GM18505 (cell line): ENCODE measurements around the gene SMIM26.

Experiments used
- ATAC-seq: cut with Tn5 transposase; IDR thresholded peaks from one replicate; pipeline ENCODE4 v1.9.1; 2021; ENCODE audit not compliant: unreplicated experiment
- POLR2A ChIP-seq: IDR thresholded peaks from 4 replicates; pipeline ENCODE4 v1.6.1; 2011; ENCODE audit warnings: borderline replicate concordance; ENCODE audit not compliant: insufficient read depth, insufficient read length; ENCODE audit errors: extremely low read depth

SMIM26 gene

DNA sequence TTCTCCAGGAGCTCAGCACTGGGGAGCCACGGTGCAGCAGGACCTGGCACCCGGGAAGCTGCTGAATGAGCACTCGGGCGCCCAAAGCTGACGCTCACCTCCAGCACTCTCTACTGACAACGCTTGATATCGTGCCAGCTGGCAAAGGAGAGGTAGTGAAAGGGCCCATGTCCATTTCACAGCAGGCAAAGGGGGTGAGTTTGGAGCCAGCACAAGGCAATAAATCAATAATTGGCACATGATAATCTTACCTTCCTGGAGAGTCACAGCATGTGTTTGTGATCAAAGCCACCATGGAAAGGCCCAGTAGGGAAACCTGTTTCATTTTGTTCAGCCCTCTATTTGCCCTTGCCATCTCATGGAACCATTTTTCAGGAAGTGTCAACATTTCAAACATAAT is 23.3 kb upstream of the SMIM26 start:
- TF ChIP-seq POLR2A = no peak
- ATAC-seq = no peak

DNA sequence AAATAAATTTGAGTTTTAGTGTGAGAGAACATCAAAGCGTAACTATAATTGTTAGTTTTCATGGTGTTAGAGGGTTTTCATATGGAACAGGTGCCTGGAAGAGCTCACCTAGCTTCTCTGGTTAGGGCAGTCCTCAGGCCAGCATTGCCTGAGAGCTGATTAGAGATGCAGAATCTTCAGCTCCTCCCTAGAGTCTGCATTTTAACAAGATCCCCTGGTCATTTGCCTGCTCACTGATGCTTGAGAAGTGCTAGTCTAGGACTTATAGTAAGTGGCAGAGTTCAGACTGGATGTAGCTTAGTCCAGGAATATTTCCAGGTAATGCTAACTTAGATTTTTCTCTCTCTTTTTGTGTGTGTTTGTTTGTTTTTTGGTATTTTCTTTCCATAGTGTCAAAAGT is 21.7 kb upstream of the SMIM26 start:
- no peak for ATAC-seq
- no peak for TF ChIP-seq POLR2A

DNA sequence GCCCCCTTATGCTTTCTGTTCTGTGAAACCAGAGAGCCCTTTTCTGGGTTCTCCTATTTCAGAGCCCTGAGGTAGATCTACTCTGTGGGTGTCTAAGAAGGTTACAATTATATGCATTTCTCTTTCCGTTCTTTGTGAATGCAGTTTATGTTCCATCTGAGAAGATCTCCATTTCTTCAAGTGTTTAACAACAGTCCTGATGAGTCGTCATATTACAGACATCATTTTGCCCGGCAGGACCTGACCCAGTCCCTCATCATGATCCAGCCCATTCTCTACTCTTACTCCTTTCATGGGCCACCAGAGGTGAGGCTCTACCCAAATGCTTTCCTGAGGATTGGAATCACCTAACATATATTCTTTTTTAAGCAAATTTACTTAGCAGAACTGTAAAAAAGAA is 18.8 kb upstream of the SMIM26 start:
- TF ChIP-seq POLR2A = no peak
- no peak for ATAC-seq

DNA sequence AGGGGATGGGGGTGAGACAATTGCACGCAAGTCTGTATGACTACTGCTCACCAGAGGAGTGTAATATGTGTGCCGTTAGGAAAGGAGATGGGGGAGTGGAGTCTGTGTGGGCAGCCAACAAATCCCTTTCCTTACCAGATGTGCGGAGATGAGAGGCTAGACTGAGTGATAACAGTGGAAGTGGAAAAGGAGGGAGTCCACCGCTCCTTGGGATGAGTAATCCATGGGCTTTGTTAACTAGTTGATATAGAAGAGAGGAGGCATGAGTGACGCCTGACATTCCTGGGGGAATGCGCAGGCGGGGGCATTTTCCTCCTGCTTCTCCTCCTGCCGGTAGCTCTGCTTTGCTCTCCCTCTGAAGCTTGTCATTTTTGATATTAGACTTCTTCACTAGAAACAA is 13.5 kb upstream of the SMIM26 start:
- no peak for ATAC-seq
- no peak for TF ChIP-seq POLR2A

DNA sequence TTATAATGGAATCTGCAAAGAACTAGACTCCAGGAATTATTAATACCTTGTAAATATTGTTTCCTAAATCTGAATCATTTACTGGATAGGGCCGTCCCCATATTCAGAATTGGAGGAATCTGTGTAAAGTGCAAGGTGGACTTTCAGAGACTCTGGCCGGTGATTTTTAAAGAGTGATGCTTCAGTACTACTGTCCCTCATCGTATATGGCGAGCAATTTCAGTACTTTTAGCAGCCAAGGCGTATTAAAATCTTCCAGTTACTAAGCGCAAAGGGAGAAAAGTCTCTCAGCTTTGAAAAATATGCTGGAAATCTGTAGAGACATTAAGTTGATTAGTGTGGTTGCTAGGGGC is 483 bp downstream of the SMIM26 start:
- peak; percentile 18 for ATAC-seq
- no peak for TF ChIP-seq POLR2A

DNA sequence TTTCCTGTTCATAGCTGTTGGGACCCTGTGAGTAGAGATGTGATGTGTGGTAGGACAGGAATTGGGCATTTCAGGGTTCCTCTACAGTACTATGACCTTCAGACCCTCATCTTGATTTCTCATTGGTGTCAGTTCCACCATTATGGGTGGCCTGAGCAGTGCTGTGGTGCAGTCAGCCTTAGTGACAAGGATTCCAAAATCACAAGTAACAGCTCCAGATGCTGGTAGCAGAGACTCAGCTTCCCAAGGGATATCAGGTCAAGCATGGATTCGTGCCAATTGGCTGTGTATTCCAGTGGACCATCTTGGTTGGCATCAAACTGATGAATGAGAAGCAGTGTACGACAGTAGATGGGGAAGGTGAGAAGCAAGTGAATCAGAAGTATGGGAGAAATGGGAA is 3.8 kb downstream of the SMIM26 start:
- TF ChIP-seq POLR2A = no peak
- no peak for ATAC-seq

DNA sequence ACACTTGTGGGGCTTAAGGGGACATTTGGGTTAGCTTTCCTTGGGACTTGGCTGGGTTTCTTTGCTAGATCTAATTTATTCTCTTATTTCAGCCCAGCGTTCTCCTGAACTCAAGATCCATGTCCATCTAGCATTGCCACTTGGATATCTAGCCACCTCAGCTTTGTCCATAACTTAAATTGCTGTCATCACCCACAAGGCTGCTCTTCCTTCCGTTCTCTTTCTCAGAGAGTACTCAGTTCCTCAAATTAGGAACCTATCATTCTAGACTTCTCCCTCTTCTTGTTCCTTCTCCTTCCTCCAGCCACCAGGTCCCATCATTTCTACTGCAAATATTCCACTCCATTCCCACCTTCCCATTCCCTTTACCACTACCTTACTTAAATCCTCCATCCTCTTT is 4.3 kb downstream of the SMIM26 start:
- no peak for TF ChIP-seq POLR2A
- no peak for ATAC-seq

DNA sequence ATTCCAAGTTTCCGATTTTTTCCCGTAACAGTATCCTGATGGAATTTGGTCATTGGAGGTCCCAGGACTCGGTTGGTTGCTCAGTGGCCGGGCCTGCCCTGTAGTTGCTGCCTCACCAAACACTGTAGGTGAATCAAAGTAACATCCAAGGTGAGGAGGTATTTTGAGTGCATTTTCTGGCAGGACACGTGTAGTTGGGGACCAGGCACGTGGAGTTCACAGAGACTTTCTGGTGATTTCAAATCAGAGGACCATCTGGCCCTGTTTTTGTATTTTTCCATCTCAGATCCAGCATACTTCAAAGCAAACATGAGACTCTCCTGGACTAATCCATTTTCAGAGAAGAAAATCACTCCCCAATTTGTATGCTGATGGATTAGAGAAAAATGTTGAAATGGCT is 10.7 kb downstream of the SMIM26 start:
- no peak for ATAC-seq
- TF ChIP-seq POLR2A = no peak

DNA sequence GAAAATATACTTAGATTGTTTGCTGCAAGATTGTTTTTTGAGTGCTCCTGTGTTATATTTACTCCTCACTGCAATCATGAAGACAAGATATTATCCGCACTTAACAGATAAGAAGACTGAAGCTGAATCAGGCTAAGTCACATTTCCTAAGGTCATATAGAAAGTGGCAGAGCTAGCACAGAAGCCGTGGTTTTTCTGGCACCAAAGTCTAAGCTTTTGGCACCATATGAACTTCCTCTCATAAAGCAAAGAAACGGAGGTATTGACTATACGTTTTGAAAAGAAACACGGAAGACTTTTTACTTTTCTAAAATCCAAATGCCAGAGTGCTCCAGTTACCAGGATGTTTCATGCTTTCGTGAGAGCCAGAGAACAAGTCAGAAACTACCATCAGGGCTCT is 11.3 kb downstream of the SMIM26 start:
- TF ChIP-seq POLR2A = no peak
- ATAC-seq = no peak

DNA sequence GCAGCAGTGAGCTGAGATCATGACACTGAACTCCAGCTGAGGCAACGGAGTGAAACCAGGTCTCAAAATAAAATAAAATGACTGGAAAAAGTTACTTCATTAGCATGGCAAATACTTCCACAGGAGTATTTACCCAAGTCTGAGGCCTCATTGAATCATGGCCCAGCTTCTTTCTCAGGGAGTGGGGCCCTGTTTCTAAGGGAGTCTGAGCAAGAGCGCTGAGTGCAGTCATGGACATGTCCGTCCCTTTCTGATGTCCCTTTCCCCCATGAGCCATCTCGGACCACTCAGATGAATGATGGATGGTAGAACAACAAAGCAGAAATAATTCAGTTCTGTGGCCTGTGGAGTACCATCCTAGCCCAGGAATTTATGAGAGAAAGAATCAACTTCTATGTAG is 12.8 kb downstream of the SMIM26 start:
- no peak for ATAC-seq

DNA sequence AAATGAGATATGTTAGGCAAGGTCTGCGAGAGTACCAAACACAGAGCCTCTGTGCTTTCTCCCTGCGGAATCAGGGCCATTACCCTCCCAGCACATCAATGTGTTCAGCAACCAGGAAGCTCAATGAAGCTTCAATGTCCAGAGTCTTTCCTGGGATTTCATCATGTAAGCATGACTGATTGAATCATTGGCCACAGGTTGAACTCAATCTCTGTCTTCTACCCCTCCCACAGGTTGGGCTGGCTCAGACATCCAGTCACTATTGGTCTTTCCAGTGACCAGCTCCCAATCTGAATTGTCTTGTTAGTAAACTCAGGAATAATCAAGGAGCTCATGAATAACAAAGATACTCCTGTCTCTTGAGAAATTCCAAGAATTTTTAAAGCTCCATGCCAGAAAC is 17.9 kb downstream of the SMIM26 start:
- no peak for TF ChIP-seq POLR2A
- no peak for ATAC-seq

More for the DNA sequence above, 12.8 kb downstream of the SMIM26 start:
- TF ChIP-seq POLR2A = no peak

DNA sequence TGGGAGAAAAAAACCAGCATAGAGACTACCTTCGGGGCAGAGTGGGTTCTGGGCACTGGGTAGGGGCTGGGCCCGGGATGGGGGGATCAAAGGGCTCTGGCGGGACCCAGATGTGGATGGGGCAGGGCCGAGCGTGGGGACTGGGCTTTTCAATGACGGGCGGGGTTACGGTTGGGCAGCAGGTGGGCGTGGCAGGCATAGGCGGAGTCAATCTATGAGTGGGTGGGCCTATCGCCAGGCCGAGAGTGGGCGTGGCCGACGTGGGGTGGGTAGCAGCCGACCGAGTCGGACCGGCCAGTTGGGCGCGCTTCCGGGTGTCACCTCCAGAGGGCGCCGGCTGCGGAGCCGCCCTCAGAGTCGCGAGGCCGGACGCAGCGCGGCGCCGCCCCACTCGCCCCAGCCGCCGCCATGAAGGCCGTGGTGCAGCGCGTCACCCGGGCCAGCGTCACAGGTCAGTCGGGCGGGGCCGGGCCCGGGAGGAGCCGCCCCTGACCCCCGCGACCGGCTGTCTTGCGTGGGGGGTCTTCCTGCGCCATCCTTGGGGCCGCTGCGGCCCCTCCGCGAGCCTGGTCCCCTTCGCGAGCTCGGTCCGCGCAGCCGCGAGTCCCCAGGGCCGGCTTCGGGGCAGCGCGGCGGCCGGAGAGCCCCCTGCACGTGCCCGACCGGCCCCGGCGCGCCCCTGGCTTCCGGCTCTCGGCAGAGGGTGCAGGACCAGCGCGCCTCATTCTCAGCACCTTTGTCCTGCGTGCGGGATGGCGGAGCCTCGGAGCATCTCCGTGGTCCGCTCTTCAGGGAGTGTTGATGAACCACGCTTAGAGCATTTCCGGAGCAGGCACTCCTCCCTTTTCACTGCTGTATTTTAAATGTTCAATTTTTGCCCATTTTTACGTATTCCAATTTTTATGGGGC is 20.7 kb downstream of the SMIM26 start, which contains the start of gene DTD1:
TSS of gene DTD1 (plus strand) at position 390 of the 909 bp plus-strand sequence. CDS start at position 409, 19 bp downstream.
- ATAC-seq = peak; percentile 89
- TF ChIP-seq POLR2A = peak; percentile 83

DNA sequence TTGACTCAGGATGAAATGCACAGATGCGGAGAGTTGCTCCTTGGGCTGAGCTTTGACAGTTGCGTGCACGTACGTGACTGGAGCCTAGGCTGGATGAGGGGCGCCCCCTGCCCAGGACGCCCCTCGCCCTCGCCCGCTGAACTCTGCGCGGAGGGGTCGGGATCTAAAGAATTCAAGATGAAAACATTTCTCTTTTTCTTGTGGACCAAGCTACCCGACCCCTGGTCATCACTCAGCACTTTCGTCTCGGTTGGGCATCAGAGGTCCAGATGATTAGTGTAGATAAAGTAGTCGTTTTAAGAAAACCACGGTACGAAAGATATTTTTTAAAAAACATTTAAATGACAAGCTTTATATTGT is 21.3 kb downstream of the SMIM26 start:
- no peak for TF ChIP-seq POLR2A
- ATAC-seq = peak; percentile 3

DNA sequence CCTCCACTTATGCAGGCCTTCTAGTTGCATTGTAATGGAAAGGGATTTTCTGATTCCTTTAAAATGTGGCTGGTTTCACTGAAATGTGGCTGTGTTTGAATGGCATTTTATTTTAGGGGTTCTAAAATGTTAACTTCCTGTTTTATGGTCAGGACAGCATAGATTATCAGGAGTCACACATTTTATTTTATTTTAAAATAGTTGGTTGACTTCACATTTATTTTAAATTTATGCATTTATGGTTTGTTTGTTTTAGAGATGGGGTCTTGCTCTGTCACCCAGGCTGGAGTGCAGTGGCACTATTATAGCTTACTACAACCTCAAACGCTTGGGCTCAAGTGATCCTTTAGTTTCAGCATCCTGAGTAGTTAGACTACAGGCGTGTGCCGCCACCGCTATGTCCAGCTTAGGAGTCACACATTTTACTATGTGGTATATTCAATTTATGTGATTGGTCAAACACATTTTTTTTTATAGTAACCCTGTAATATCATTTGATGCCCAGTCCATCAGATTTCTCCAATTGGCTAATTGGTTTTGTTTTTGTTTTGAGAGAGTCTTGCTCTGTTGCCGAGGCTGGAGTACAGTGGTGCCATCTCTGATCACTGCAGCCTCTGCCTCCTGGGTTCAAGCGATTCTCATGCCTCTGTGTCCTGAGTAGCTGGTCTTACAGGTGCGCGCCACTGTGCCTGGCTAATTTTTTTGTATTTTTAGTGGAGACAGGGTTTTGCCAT is 22.9 kb downstream of the SMIM26 start:
- TF ChIP-seq POLR2A = no peak
- ATAC-seq = no peak
